ENCODE data around the gene MTREX. TPM values are rescaled to one million over a fixed set of nuclear protein-coding genes. Genes with fewer than 3 reads are reported as not detected.
A peak's percentile ranks its signal among the peaks of the same experiment; 100 is the strongest.

The MTREX gene
- total RNA-seq, 1 donor from 2014 or later: 21.1 TPM

DNA sequence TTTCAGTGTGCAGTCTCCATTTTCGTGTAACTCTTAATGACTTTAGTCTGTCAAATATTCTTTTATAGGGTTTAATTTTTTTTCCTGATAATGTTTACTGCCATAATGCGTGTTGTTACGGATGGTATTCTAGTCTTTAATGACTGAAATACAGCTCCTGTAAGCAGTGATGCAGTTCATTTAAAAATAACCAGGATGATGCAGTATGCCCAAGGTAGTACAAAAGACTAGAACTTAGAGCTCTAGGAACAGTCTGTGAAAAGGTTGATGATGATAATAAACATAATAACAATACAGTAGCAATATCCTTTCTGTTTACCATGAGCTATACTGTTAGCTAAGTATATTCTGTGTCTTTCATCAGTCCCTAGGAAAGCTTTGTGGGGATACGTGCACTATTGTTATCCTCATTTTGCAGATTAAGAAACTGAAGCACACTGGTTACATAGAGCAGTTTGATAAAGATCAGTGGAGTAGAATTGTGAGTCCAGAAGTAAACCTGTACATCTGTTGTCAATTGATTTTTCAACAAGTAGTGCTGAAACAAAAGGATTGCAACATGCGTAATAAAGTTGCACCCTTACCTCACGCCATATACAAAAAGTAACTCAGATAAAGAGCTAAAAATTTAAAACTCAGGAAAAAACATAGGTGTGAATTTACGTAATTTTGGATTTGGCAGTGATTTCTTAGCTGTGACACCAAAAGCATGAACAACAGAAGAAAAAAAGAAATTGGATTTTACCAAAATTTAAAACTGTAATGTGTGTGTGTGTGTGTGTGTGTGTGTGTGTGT lies 64.5 kb downstream of the MTREX start:
- ATAC-seq (no peak), DNase-seq (ENCODE audit: low spot score) (no peak)

DNA sequence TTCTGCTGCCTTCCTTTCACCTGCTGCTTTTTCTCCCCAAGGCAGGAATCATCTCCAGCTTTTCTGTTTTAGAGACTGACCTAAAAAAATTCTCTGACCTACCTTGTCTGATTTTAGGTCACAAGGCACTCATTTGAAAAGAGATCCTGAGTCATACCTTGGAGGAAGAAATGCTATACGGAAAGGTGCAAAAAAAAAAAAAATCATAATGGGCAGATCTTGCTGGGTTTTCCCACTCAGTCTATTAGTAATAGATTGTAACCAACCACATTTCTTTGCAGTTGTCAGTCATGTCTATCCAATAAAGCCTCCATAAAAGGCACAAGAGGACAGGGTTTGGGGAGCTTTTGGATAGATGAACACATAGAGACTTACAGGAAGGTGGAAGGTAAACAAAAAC lies 70.0 kb downstream of the MTREX start:
- DNase-seq (ENCODE audit: low spot score): no peak
- no peak for ATAC-seq

DNA sequence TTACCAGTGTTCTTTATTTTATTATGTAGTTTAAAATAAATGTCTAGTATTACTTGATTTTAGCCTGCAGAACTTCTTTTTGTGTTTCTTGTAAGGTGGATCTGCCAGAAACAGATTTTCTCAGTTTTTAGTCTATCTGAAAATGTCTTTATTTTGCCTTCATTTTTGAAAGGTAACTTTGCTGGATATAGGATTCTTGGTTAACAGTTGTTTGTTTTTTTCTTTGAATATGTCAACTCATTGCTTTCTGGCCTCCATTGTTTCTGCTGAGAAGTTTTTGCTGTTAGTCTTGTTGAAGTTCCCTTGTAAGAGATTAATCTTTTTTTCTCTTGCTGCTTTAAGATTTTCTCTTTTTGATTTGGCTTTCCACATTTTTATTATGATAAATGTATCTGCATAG lies 75.5 kb downstream of the MTREX start:
- DNase-seq (ENCODE audit: low spot score) (no peak), ATAC-seq (no peak)

DNA sequence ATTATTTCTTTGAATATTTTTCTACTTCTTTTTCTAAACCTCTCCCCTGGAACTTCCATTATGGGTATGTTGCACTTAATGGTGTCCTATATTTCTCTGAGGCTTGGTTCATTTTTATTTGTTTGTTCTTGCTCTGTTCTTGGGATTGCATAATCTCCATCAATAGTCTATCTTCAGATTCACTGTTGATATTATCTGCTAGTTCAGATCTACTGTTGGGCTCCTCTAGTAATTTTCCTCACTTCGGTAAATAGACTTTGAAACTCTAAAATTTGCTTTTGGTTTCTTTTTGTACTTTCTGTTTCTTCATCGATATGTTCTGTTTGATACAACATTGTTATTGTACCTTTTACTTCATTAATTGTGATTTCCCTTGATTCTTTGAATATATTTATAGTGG lies 76.3 kb downstream of the MTREX start:
- ATAC-seq: peak; percentile 78

DNA sequence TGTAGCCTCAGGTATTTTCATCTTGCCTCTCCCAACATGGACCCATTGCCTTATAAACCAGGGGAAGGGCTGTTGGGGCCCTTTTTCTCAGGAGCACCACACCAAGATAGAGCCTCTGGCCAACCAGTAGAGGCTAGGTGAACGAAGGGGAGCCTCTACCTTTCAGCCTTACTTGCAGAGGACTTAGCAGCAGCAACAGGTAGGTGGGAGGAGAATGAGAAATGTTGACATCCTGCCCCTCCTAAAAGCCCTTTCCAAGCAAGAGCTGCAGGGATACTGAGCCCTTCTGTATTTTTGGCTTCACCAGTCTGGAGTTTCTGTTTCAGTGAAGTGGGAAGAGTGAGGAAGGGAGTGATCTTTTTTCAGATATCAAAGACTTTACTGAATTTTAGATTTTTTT lies 77.4 kb downstream of the MTREX start:
- peak; percentile 12 for ATAC-seq
- no peak for DNase-seq (ENCODE audit: low spot score)

More for the DNA sequence above, 76.3 kb downstream of the MTREX start:
- no peak for DNase-seq (ENCODE audit: low spot score)

DNA sequence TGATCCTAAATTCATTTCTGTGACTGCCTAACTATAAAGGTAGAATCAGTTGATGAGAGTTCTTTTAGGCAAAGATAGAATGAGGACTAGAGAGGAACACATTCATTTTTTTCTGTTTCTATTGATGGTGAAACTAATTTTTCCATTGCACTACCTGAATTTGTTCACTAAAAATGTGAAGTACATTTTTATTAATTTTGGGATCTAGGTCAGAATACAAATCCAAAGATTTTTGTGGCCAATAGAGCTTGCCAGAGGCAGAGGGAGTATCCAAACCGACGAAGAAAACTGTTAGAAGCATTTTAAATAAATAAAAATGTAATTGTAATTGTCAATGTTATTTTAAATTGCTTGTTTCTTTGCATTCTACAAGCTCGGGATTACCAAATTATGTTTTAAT lies 78.1 kb downstream of the MTREX start:
- DNase-seq (ENCODE audit: low spot score): no peak
- ATAC-seq: no peak

DNA sequence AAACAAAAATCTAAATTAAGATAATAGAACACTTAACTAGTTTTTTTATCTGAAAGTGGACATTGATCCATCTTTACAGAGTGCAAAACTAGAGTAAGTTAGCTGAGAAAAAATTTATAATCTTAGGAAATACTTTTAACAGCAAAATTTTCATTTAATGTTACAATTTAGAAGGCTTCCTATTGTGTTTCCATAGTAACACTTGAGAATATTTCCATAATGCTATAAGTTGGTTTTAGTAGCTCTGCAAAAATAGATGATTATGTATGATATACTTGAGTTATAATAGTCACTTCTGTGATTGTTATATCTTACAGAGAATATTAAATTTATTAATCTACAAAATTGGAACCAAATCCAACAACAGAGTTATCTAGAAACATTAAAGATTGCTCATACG lies 78.6 kb downstream of the MTREX start:
- ATAC-seq: no peak
- no peak for DNase-seq (ENCODE audit: low spot score)

DNA sequence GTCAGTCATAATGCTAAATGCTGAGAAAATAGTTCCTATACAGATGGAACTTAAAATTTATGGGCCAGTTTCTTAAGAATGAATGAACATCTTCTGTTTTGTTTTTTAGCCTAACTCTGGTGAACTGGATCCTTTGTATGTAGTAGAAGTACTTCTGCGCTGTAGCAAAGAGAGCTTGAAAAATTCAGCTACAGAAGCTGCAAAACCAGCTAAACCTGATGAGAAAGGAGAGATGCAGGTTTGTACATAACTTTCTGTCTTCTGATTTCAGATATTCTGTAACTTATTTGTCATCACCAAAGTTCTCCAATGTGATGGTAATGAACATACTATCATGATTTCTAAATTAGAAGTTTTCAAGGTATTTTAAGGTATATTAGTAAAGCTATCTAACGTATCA lies 80.1 kb downstream of the MTREX start:
- DNase-seq (ENCODE audit: low spot score) (no peak), ATAC-seq (no peak)

DNA sequence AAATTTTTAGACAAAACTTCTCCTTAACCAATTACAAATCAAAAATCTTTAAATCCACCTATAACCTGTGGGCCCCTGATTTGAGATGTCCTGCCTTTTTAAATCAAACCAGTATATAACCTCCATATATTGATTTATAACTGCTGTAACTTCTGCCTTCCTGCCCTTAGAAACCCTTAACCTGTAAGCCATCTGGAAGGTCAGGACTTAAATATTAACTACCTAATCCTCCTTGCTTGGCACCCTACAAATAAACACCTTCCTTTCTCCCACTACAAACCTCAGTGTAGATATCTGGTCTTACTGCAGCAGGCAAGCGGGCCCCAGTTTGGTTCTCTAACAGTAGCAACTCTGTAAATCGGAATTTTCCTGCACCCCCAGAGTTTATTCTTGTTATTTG lies 83.9 kb downstream of the MTREX start:
- DNase-seq (ENCODE audit: low spot score) (no peak), ATAC-seq (peak; percentile 60)

DNA sequence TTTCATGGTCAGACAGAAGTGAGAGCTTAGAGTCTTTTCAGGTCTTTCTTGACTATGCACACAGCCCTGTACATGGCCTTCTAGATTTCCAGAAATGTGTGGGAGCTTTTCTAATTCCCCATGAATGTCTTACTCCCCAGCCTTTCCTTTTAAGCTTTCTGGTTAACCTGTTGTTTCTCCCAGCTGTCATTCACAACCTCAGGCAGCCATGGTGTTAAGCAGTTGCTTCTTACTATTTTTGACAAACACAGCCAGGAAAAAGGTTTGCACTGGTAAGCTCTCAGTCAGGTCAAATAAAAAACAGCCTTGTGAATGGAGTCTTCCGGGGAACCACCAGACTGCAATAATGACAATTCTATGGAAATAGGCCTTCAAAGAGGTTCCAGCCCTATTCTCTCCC lies 84.9 kb downstream of the MTREX start:
- no peak for DNase-seq (ENCODE audit: low spot score)
- no peak for ATAC-seq

DNA sequence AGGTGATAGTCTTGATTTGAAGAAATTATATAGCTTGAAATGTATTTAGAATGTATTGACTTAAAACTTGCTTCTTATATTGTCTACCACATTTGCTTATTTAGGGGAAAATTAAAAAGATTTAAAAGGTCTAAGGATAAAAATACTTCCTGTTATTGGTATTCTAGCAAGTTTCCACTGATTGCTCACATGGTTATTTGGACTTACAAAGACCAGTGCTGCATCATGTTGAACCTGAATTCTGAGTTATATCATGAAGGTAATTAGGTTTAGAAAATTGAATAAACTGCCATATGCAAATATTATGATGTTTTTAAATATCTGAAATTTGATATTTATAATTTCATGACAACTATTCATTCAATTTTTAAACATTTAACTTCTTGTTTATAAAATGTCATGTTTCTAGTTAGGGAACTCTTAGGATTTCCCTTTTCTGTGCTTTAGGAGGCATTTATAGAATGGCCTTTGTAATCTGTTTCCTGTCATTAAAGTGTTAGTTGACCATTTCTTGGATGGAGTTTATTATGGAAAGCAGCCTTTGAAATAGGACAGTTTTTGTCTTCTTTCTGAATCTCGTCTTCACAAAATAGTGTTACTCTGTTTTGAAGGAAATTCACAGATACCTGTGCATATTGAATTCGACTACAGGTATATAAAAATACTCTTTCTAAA lies 85.8 kb downstream of the MTREX start:
- ATAC-seq (no peak), DNase-seq (ENCODE audit: low spot score) (no peak)

DNA sequence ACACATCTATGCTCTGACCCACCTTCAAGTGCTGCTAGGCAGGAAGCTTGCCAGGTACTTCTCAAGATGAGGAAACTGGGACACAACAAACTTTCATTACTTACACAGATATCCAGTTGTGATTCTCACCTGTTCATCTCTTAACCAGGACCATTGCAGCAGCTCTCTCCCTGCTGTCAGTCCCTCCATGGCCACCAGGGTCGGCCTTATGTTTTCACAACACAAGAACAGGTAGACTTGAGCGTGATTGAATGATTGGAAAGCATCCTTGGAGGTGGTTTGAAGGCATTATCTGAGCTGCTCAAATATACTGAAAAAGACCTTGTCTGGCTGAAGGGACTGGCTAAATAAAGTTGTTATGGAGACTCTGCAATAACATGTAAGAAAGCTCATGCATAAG lies 94.4 kb downstream of the MTREX start:
- DNase-seq (ENCODE audit: low spot score) (no peak), ATAC-seq (no peak)

DNA sequence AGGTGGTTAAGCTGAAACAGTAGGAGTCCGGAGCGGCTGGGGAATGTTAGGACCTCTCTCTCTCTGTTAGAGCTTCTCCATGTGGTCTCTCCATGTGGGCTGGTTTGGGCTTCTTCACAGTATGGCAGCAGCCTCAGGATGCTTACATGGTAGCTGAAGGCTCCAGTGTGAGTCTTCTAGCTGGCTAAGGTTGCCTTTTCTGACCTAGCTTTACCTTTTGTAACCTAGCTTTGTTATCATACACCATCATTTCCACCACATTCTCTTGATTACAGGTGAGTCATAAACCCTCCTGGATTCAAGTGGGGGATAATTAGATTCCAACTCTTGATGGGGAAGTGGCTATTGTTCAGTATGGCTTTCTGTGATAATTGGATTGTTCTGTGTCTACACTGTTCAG lies 98.5 kb downstream of the MTREX start:
- ATAC-seq (no peak), DNase-seq (ENCODE audit: low spot score) (no peak)

DNA sequence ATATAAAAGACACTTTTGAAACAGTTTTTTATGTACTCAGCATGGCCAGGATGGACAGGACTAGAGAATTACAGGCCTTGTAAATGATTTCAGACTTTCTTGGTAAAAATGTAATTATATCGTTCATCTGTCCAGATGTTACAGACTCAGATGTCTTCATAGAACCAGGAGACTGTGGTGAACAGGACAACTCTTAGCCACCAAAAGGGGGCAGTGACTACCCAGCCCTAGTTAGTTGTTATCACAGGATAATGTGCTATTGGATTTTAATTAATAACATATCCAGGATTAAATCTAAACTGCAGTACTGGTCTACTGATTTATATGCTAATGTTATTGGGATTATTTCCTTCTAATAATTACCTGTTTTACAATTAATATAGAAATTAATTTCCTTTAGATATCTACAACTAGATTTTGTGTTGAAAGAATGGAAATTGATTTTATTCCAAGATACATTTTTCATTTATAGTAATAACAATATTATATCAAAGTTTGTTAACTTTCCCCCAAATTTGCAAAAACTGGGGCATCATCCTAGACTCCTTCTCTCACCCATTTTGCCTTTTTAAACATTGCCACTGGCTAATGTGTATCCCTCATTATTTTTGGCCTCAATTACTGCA lies 99.4 kb downstream of the MTREX start:
- DNase-seq (ENCODE audit: low spot score) (no peak), ATAC-seq (peak; percentile 94)

DNA sequence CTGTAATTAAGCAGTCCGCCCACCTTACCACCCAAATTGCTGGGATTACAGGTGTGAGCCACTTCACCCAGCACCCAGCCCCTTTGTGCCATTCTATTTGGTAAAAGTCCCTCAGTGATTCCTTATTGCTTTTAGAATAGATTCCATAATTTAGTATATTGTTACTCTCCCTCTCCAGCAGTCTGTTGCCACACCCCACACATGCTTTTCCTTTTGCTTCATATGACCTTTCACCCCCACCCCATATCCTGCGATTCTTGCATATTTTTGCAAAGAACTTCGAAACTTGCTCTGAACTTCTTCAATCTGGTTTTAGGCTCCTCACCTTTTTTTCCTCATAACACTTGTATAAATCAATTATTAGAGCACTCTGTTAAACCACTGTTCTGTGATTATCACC lies 100.2 kb downstream of the MTREX start:
- DNase-seq (ENCODE audit: low spot score) (no peak), ATAC-seq (no peak)

DNA sequence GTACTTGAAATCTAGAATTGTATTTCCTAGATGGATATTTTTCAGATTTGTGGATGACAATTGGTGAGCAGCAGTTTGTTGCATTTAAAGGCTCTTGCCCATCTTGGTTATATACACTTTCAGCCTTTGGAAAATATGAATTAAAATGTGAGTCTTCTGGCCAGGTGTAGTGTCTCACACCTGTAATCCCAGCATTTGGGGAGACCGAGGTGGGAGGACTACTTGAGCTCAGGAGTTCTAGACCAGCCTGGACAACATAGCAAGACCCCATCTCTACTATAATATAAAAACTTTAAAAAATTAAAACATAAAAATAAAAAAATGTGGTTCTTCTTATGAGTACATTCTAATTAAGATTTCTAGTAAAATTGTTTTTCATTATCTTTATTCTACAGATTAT lies 102.0 kb downstream of the MTREX start:
- ATAC-seq: no peak
- DNase-seq (ENCODE audit: low spot score): no peak

DNA sequence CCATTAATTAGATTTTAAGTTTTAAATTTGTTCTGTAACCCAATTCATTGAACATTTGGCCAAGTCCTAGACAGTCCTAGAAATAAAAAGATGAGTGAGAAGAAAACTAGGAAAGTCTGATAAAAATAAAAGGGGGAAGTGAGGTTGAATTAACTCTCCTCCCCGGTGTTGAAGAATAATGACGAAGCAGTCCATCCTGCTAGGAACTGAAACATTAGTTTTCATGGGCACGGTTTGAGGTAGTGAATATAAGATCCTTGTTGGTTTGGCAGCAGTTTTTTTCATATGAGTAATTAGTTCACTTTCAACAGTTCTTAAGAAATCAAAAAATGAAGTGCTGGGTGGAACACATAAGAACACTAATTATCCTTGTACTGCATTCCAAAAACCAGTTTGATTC lies 103.1 kb downstream of the MTREX start:
- ATAC-seq (no peak), DNase-seq (ENCODE audit: low spot score) (no peak)

DNA sequence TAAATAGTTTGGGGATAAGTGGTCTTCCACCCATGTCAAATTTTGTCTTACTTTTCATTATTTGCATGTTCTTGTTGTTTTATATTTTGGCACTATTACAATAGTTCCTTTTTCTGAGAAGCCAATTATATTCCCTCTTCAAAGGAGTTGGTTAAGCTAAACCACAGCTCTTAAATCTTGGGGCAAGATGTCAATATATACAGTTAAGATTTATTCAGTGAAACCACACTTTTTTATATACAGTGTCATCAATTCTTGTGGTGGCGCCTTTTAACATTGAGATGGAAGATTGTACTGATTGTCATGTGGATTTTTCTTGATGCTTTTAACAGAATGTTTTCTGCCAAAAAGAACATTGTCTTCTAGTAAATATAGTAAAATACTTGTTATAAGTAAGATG lies 104.1 kb downstream of the MTREX start:
- ATAC-seq: no peak
- no peak for DNase-seq (ENCODE audit: low spot score)

DNA sequence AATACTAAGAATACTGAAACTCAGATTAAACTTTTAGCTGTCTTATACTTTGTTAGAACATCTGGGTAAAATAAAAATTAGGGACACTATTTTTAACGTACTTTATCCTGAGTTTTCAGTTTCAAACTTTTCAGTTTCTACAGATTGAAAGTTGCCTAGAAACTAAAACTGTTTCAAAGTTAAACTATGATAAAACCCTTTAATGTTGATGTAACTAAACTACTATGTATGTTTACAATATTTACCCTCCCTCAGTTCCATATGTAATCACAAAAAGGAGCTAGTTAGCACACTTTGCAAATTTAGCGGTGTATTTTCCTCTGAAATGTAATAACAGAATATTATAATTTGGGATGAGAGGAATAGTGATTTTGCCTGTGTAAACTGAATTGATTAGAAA lies 105.9 kb downstream of the MTREX start:
- ATAC-seq (no peak), DNase-seq (ENCODE audit: low spot score) (no peak)

DNA sequence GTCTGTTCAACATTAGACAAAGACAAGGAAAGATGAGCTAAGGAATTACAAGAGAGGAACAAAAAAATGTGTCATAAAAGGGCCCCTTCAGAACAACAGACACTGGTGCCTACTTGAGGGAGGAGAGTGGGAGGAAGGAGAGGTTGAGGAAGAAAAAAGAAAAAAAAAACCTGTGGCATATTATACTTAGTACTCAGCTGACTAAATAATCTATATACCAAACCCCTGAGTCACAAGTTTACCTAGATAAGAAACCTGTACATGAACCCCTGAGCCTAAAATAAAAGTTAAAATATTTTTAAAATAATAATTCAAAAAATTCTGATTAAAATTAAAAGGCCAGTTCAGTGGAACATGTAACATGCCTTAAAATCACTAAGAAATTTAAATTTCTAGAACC lies 107.3 kb downstream of the MTREX start:
- no peak for DNase-seq (ENCODE audit: low spot score)
- ATAC-seq: no peak

DNA sequence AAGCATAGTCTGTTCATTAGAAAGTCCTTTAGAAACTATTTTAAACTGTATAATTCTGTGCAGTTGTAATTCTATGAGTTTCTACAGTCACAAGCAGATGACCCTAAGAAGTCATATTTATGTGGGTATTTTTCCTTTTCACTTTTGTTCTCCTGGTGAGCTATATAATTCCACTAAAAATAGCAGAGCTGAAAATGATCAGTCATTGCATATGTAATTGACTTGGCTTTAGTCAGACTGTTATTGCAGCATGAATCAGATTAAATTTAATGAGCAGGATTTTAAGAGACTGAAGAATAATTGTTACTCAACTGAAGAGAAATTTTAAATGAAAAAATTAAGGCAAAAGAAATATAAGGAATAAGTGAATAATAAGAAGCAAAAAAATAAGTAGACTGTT lies 108.5 kb downstream of the MTREX start:
- no peak for ATAC-seq
- no peak for DNase-seq (ENCODE audit: low spot score)
